Measurements from ENCODE around the gene ENG.
"Not testable (repeated sequence)": the region's sequence is repeated elsewhere in the genome, so short reads cannot be mapped to it uniquely, and the experiment has no call there.

ENG gene

DNA sequence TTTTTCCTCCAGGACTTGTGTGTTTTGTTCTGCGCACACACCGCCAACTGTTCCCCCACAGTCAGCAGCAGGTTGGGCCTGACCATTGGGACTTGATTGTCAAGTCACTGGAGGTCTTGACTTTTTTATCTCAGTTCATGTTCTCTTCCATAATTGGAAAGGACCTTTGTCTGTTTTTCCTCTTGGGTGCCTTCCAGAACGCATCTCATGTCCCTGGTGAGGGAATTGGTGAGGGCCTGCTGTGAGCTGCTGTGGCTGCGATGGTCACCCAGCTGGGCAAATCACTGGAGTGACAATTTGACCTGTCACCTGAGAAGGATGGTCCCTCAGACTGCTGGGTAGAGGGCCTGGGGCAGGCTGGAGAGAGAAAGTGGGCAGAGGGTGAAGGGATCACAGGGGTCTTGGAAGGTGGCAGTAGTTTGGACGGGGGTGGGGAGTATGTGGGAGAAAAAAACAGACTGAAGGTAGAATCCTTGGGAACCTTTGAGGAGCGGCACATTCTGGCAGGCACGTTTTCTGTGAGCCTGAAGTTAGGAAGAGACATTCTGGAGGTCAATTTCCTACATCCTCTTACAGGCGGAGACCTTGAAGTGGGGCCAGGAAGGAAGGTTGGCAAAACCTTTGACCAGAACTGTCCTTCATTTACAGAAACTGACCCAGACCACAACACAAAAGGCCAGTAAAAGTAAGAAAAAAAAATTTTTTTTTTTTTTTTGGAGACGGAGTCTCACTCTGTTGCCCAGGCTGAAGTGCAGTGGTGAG, 64.2 kb downstream of the ENG start:
- no peak for DNase-seq

GRCh38 chr9:127789179-127789578, 65.3 kb downstream of the ENG start:
- no peak for DNase-seq

GRCh38 chr9:127788337-127789011, 66.0 kb downstream of the ENG start:
- DNase-seq = no peak

- peak; percentile 39 for DNase-seq
These were observed 67.7 kb downstream of the ENG start for GRCh38 chr9:127786773-127787104.

GRCh38 chr9:127785933-127786772, 68.3 kb downstream of the ENG start, which contains the start of gene CDK9:
TSS of gene CDK9 (plus strand) at chr9:127786034. CDS start at chr9:127786149, 115 bp downstream.
- peak; percentile 87 for DNase-seq

DNA sequence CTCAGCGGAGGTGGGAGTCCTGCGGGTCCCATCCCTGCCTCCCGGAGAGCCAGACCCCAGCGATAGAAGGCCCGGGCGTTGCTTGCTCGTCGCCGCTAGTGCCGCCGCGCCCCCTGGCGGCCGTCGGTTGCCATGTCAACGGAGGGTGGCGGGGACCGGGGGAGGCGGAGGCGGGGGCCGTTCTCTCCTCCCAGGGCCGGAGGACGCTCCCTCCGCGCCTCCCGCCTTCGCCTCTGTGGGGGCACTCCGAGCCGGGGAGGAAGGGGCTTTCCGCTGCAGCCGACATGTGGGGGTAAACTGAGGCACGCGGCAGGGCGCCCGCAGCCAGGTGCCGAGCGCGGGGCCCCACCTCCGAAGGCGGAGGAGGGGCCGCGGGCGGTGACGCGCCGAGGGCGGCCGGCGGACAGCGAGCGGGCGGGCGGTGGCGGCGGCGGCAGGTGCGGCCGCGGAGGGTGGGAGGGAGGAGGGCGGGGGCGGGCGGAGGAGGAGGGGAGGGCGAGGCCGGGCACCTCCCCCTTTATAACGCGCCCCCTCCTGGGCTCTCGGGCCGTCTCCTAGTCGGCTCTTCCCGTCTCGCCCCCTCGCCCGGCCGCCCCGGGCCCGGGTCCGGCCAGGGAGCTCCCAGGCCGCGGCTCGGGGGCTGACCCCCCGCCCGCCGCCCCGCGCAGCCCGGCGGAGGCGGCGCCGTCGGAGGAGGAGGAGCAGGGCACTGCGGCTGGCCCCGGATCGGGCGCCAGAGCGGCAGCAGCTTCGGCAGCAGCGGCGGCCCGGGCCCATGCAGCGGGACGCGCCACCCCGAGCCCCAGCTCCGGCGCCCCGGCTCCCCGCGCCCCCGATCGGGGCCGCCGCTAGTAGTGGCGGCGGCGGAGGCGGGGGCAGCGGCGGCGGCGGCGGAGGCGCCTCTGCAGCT, 69.2 kb downstream of the ENG start:
- peak; percentile 82 for DNase-seq

DNA sequence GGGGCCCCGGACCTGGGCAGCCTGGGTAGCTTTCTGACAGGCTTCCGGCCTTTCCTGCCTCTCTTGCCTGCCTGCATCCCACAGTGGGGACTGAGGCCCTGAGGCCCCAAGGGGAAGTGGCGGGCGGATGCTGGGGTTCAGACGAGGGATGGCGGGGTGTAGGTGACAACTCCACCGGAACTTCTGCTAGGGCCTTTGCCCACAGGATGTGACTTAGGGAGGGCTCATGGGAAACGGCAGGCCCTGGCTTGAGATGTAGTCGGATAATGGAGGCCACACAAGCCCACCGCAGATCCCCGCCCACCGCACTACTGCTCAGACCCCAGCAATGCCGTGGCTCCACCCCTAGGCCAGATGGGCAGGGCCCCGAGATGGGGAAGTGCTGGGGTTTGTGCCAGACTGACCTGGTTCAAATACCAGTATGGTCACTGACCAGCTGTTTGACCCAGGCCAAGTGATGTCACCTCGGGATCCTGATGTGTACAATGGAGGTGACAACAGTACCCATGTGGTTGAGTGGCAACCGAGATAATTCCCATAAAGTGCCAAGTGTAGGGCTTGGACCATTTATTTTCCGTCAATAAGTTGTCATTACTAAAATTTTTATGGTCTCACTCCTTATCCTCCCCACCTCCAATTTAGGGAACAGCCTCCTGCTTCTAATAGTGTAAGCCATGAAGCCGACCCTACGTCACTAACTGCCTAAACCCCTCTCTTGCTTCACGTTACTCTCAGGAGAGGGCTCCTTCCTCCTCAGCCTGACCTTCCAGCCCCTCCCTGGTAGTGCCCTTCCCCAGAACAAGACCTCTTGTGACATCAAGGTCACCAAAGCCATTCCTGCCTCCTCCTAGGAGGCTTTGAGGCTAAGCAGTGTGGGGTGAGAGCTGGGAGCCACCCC, 71.1 kb downstream of the ENG start:
- peak; percentile 72 for DNase-seq

DNA sequence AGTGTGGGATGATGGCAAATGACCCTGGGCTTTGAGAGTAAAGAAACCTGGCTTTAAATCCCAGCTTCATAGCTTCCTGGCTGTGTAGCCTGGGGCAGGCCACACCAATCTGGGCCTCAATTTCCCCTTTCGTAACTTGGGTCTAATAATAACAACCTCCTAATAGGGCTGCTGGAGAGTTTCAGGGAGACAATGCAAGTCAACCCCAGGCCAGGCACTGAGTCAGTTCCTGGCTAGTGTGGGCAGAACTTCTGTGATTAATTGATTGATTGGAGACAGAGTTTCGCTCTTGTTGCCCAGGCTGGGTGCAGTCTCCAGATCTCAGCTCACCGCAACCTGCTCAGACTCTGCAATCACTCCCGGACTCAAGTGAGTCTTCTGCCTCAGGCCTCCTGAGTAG, 72.7 kb downstream of the ENG start:
- DNase-seq = no peak

GRCh38 chr9:127780909-127781308, 73.5 kb downstream of the ENG start:
- not testable (repeated sequence) for DNase-seq

GRCh38 chr9:127780126-127780885, 74.2 kb downstream of the ENG start:
- no peak for DNase-seq

DNA sequence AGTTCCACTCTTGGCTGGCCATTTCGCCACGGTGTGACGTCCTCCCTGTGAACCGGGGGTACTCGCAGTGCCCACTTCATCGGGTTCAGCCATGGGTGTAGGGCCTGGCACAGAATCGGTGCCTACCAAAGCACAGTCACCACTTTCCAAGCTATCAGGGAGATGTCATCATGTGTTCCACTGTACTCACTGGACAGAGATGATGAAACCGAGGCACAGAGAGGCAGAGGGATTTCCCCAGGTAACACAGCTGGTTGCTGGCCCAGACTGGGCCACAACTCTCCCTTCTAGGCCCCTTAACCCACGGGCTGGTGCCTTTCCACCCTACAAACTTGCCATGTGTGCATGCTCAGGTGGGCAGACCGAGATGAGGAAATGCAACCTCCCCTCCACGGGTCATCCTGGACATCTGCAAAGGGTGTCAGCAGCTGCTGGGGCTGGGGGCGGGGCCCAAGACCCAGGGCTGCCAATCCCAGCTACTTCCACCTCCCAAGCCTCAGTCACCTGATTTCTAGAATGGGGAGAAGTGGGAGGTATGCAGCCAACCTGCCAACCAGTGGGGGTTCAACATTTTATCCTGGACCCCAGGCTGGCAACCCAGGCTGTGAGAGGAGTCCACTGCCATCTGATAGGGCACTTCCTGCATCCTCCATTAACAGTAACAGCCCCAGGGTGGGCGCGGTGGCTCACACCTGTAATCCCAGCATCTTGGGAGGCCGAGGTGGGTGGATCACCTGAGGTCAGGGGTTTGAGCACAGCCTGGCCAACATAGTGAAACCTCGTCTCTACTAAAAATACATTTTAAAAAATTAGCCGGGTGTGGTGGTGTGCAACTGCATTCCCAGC, 75.1 kb downstream of the ENG start:
- DNase-seq = no peak

DNA sequence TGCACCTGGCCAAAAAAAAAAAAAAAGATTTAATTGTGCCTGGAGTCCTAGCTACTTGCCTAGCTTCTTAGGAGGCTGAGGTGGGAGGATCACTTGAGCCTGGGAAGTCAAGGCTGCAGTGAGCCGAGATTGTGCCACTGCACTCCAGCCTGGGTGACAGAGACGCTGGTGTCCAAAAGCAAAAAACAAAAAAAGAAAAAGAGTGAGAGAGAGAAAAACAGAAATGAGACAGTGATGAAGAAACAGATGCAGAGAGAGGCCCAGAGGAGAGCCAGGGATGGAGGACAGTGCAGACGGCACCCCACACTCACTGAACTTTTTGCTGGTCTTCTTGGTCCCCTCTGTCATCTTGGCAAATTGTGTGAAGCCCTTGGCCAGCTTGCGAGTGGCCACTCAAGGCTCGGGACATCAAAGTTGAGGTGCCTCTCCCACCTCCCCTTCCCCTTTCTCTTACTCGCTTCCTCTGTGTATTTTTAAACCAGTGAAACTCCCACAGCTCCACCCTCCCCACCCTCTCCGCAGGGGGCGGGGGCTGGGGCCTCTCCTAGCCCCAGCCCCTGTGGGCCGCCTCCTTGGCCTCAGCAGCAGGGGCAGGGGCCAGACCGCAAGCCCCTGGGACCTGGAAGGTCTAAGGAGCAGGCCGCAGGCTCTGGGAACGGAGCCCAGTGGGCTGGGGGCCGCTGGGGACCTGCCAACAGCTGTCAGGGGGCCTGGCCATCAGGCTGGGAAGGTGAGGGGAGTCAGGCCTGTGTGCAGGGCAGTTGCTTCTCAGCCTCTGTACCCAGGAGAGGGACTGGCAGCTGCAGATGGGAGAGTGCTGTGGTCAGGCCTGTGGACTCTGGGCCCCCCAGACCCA, 76.0 kb downstream of the ENG start, which contains the start of gene SH2D3C:
Gene SH2D3C (minus strand): TSS at position 387 of the 856 bp plus-strand sequence. CDS start 39 bp downstream, at position 348.
- DNase-seq = no peak

DNA sequence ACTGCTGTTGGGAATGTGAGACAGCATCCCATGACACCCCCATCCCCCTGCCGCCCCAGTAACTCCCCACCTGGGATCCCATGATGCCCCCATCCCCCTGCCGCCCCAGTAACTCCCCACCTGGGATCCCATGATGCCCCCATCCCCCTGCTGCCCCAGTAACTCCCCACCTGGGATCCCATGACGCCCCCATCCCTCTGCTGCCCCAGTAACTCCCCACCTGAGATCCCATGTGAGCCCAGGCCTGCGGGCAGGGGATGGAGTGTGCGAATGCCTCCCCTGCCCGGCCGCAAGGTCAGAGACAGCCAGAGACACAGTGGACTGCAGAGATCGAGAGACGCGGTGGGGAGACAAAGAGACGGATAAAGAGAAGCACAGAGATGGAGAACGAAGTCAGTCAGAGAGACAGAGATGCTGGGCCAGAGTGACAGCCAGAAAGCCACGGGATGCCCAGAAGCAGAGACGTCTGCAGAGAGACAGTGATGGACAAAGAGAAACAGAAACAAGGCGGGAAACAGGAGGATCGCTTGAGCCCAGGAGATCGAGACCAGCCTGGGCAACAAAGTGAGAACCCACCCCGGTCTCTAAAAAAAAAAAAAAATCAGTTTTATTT, 77.0 kb downstream of the ENG start:
- no peak for DNase-seq

DNA sequence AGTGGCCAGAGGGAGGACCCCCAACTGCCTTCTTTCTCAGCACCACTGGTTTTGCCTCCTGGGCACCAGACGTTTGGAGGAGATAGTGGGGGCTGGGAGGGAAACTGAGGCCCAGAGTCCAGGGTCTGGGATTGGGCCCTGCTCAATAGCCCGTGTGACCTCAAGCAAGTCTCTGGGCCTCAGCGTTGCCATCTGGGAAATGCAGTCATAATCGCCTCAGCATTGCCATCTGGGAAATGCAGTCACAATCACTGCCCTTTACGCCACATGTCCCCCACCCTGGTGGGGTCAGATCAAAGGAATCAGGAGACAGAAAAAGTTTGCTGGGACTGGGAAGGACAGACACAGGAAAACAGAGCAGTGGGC, 77.6 kb downstream of the ENG start:
- DNase-seq = no peak

DNA sequence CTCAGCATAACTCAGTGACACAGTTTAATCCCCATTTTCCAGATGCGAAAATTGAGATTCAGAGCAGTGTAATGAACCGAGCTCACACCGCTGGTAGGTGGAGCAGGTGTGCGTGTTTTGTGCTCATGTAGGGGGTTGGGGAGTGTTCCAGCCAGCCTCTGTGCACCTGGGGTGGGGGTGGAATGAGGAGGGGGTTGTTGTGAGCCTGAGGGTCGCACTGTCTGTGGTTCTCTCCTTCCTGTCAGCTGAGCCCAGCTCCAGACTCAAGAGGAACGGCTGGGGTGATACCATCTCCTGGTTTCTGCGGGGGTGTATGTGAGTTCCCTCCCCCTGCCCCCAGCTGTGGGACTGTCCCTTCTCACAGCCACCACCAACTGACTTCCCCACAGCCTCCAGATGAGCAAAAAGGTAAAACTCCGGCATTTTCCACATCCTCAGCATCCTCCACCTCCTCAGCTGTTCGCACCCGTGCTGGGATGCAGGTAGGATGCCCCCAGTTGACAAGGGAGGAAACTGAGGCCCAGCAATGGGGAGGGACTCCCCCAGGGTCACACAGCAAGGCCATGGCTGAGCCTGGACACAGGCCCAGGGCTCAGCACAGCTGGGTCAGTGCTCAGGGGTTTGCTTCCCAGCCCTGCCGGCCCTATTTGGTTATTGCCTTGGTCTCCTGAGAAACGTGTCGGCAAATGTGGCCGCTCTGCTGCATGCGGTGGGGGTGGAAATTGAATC, 78.1 kb downstream of the ENG start:
- DNase-seq = peak; percentile 78

GRCh38 chr9:127773981-127774380, 80.5 kb downstream of the ENG start:
- DNase-seq = no peak

DNA sequence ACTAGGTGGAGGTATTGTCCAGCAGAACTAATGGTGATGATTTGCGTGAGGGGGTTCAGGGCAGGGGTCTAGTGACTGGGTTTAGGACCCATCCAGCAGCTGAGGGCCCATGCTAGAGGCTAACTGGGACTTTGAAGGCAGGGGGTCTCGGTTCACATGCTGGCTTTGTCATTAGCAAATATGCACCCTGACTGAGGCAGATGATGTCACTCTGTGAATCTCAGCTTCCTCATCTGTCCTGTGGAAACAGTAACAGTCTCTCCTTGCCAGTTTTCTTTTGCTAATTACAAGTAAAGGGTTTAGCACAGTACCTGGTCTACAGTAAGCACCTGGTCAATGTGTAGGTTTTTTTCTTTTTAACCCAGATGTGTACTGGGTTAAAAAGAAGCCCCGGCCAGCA, 81.2 kb downstream of the ENG start:
- no peak for DNase-seq

All from hematopoietic multipotent progenitor cell treated with erythropoietin and hydrocortisone succinate and interleukin-3 and kit ligand, for 8 days (in vitro differentiated cells).